Hematopoietic multipotent progenitor cell treated with erythropoietin and hydrocortisone succinate and interleukin-3 and kit ligand, for 4 days (in vitro differentiated cells): ENCODE results near the gene UCK1.
"Not testable (repeated sequence)": the region's sequence is repeated elsewhere in the genome, so short reads cannot be mapped to it uniquely, and the experiment has no call there.

Experiments used
- DNase-seq: peaks from one replicate; pipeline ENCODE4 v3.0.0-alpha.2; 2015

Gene UCK1

DNA sequence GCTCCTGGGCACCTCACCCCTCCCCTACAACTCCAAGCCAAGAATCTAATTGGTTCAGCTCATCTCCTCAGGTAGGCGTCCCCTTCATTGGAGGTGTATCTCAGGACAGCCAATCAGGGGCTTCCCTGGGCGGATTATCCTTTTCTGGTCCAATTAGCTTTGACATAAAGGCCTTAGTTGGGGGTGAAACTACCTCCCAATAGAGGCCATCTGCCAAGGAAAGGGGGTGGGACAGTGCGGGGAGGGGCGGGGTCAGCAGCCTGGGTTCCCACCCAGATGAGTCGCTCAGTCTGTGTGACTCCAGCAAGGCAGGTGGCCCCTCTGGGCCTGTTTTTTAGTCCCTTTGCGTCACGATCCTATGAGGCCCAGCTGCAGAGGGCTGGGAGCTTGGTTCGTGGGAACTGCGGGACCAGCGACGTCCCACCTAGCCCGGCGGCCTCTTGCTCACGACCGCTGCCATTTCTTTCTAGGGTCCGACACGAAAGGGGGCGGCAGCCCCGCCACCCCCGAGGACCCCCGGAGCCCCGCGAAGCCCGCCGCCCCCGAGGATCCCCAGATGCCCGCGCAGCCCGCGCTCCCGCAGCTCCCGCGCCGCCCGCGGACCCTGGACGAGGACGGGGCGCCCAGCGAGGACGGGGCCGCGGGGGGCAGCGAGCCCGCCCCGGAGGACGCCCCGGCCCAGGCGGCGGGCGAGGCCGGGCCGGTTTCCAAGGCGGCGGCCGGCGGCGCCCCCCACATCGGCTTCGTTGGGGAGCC, 23.2 kb upstream of the UCK1 start:
- DNase-seq, result peak; percentile 38

DNA sequence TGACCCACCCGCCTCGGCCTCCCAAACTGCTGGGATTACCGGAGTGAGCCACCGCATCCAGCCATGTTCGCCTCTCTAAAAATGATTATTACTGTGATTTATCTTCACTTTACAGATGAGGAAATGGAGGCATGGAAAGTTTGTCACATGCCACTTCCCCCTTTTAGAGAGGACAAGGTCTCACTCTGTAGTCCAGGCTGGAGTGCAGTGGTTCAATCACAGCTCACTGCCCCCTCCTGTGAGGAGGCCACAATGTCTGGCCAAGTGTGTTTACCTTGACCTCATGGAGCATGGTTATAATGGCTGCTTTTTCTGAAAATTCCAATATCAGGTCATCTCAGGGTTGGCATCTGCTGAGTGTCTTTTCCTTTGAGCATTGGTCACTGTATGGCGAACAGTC, 21.0 kb upstream of the UCK1 start:
- no peak for DNase-seq

DNA sequence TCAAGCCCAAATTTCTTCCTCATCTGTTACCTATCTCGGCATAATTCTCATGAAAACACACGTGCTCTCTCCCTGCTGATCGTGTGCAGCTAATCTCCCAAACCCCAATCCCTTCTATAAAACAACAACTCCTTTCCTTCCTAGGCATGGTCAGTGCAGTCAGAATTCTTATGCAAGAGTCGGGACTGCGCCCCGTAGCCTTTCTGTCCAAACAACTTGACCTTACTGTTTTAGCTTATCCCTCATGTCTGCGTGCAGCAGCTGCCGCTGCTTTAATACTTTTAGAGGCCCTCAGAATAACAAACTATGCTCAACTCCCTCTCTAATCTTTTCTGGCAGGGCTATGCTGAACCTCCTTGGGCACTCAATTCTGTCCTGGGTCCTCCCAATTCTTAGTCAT, 19.4 kb upstream of the UCK1 start:
- not testable (repeated sequence) for DNase-seq

DNA sequence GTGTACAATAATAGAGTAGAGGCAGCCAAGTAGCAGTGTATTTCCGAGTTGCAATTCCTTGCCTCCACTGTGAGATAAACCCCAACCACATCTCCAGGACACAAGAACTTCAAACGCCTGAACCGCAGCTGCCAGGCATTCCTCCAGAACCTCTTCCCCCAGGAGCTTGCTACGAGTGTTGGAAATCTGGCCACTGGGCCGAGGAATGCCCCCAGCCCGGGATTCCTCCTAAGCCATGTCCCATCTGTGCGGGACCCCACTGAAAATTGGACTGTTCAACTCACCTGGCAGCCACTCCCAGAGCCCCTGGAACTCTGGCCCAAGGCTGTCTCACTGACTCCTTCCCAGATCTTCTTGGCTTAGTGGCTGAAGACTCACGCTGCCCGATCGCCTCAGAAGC, 18.1 kb upstream of the UCK1 start:
- not testable (repeated sequence) for DNase-seq

DNA sequence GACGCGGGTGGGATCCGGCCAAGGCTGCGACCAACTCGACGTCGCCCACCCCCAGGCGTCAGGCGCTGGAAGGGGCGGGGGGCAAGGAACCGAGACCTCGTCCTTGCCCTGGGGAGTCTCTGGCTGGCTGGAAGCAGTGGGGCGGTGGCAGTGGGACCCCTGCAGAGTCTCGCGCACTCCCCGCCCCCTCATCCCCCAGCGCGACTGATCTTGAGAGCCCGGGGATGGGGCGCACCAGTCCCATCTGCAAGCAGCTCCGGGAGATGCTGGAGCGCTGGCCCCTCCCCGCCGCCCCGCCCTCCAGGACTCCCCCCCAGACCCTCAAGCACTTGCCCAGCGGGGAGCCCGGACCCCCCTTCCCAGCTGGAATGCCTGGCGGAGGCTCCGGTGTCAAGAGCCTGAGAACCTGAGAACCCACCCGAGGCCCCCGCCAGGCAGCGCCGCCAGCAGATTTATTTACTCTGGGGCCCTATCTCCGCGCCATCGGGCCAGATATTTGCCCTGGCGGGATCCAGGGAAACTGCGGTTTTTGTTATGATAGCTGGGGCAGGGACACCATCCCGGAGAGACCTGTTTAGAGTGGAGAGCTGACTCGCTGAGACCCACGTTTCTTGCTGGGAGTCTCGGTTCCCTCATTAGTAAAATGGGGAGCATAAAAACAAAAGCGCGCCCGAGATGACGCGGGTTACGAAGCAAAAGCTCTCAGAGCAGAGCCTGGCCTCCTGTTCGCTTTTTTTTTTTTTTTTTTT, 15.4 kb upstream of the UCK1 start:
- DNase-seq, result no peak

DNA sequence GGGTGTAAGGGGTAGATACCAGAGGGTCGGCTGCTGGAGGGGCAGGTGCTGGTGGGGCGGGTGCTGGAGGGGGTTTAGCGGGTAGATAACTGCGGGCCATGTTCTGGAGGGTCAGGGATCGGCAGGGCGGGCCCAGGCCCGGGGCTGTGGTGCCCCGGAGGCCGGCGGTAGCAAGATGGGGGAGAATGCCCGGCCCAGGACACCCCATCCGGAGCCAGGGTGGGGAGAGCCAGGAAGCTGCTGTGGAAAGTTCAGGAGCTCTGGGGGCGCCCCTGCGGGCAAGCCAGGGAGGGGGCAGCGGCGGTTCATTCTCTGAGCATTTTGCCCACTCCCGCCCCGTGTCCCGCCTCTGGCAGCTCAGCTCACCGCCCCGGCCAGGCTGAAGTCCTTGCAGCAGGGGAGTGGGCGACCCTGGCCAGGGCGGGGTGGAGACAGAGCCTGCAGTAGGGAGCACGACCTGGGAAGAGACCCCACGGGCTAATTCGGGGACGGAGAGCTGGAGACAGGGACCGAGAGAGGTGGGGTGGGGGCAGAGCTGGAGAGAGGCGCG, 14.8 kb upstream of the UCK1 start:
- DNase-seq, result no peak

DNA sequence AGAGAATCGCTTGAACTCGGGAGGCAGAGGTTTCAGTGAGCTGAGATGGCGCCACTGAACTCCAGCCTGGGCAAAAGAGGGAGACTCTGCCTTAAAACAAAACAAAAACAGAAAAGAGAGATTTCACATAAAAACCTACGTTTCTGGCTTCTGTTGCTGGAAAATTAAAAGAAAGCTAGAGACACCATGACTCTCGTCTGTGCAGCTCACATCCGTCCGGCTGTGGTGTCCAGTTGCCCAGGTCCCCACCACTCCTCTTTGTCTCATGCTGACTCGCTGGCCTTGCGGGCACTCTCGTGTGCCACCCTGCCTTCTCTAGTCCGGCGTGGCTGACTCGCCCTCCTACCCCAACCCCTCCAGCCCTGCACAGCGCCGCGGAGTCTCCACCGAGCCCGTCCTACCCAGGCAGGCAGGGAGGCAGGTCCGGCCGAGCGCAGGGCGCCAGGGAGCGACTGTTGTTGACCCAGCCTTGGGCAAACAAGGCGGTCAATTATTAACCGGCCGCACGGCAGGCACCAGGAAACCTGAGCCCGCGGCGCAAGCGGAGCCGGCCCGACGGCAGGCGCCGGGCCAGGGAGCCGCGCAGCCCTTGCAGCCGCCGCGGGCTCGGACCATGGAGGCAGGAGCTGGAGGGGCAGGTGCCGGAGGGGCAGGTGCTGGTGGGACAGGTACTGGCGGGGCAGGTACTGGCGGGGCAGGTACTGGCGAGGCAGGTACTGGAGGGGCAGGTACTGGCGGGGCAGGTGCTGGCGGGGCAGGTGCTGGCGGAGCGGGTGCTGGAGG, 14.1 kb upstream of the UCK1 start, which contains the start of gene PRRT1B:
TSS of gene PRRT1B (plus strand) at position 521 of the 783 bp plus-strand sequence. CDS start at position 614, 93 bp downstream.
- no peak for DNase-seq

DNA sequence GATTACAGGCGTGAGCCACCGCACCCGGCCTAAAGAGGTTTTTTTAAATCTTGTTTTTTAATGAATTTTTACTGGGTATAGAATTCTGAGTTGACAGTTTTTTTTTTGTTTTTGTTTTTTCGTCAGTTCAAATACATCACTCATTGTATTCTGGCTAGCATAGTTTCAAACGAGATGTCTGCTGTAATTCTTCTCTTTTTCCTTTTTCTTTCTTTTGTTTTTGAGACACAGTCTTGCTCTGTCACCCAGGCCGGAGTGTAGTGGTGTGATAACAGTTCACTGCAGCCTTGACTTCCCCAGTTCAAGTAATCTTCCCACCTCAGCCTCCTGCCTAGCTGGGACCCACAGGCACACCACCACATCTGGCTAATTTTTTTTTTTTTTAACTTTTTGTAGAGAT, 12.1 kb upstream of the UCK1 start:
- no peak for DNase-seq

DNA sequence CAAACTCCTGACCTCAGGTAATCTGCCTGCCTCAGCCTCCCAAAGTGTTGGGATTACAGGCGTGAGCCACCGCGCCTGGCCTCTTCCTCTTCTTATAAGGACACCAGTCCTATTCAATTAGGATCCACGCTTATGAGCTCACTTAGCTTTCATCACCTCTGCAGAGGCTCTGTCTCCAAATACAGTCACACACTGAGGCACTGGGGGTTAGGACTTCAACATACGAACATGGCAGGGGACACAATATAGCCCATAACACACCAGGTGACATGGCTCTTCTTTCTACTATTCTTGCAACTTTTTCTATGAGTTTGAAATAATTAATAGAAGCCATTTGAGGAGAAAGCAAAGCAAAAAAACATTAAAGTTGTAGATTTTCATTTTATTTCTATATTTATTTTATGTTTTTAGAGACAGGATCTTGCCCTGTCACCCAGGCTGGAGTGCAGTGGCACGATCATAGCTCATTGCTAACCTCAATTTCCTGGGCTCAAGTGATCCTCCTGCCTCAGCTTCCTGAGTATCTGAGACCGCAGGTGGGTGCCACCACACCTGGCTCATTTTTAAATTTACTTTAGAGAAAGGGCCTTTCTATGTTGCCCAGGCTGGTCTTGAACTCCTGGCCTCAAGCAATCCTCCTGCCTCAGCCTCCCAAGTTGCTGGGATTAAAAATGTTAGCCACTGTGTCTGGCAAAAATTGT, 8.3 kb upstream of the UCK1 start:
- no peak for DNase-seq

DNA sequence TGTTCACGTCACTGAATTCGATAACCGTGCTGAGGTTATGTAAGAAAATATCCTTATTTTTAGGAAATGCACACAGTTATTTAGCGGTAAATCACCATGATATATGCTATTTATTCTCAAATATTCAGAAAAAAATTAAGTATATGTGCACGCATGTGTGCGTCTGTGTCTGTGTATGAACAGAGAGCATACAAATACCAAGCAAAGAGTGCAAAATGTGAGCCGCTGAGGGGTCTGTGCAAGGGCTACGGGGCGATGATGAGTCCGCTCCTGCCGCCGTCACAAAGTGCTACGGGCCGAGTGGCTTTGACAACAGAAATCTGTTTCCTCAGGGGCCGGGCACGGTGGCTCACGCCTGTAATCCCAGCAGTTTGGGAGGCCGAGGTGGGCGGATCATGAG, 6.9 kb upstream of the UCK1 start:
- DNase-seq, result no peak

DNA sequence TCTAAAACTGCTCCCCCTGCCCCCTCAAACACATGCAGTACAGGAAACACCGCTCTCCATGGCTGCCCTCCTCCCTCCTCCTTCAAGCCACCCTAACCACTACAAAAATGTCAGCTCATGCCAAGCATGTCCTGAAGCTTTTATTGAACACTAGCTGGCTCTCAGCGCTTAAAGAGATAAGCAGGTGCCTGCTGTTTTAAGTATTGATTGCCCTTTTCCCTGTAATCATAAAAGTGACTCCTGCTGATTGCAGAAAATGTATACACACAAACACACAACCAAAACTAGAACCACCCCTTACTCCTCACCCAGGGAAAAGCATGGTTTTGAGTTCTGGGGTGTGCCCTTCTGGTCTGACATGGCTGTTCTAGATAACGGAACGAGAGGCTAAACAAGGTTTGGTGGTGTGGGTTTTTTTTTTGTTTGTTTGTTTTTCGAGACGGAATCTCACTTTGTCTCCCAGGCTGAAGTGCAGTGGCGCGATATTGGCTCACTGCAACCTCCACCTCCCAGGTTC, 3.7 kb upstream of the UCK1 start:
- DNase-seq, result peak; percentile 87

DNA sequence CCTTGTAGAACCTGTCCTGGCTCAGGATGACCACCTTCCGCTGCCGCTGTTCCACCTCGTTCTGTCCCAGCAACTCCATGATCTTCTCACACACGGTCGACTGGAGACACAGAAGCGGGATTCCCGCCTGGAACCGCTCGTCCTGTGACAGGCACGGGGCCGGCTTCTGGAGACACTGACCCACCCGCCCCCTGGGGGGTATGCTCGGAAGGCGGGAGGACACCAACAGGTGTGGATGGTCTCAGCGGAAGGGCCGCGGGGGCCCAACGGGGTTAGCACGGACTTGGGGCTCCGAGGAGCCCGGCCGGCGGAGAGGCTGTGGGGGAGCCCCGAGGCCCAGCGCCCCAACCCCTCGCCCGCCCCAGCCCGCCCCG, 530 bp downstream of the UCK1 start:
- DNase-seq, result peak; percentile 43

DNA sequence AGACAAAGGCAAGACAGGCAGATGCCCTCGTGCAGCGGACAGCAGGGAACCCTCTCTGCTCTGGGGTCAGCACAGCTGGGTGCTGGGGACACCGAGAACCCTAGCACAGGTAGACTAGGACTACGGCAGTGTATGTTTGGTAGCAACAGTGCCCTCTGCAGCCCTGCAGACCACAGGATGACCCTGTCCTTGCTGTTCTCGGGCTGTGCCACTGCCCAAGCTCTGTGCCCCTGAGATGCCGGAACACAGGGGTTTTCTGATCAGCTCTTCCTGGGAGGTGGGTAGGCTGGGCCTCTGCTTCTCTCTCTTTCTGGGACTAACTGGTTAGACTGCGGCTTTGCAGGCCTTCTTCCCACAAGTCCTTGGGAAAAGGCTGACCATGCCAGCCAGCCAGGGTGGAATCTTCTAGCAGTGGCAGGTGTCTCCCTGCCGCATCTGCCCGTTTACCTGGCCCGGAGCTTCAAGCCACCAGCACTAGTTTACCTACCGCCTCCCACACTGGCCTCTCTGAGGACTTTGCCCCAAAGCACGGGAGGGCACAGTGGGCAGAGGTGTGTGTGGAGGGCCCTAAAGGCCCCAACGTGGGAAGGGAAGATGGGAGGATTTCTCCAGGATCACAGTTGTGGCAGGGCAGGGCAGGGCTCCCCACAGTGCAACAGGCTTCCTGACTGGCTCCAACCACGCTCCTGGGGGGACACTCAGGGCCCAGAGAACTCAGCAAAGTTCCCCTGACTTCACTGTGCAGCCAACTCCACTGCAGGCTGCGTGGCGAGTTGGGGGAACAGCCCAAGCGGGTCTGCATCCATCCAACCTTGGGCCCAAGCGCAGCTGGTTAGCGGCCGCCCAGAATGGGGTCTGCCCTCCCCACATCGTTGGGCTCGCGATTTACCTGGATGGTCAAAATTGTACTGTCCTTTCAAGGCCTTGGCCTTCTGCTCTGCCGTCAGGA, 1.2 kb downstream of the UCK1 start:
- no peak for DNase-seq

DNA sequence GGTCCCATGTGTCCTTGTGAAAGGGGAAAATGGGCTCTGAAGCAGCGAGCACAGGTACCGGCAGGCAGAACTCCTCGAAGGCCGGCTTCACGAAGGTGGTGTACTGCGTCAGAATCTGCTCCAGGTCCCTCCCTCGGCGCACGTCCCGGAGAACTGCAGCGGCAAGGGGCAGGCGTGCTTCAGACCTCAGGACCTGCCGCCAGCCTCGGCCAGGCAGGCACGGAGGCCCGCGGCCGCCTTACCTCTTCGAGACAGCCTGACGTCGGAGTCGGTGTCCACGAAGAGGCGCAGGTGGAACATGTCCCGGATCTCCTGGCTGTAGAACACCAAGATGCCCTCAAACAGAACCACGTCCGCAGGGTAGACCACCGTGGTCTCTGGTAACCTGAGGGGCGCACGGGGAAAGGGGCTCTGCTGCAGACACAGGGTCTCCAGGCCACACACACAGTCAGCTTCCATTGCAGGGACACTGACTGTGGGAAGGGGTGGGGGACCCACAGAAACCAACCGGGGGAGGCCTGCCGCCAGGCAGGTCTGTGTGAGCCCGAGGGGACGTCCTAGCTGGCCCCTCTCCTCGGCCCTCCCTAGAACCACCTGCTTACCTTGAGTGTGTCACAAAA, 2.1 kb downstream of the UCK1 start:
- no peak for DNase-seq

DNA sequence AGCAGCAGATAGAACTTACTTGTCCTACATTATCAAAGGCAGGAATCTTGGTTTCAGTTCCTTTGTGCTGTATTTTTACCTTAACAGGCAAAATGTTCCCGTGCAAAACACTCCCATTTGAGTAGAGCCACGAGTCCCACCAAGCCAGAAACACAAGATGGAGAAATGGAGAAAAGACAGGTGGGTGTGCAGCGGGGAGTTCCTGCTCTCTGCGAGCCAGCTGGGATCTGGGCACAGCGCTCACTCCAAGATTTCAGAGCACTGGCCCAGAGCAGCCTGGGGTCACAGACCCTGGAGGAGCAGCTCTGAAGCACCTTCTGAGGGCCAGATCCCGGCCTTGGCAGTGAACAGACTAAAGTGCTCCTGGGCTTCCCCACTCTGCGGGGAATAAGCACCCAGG, 2.9 kb downstream of the UCK1 start:
- DNase-seq, result no peak

DNA sequence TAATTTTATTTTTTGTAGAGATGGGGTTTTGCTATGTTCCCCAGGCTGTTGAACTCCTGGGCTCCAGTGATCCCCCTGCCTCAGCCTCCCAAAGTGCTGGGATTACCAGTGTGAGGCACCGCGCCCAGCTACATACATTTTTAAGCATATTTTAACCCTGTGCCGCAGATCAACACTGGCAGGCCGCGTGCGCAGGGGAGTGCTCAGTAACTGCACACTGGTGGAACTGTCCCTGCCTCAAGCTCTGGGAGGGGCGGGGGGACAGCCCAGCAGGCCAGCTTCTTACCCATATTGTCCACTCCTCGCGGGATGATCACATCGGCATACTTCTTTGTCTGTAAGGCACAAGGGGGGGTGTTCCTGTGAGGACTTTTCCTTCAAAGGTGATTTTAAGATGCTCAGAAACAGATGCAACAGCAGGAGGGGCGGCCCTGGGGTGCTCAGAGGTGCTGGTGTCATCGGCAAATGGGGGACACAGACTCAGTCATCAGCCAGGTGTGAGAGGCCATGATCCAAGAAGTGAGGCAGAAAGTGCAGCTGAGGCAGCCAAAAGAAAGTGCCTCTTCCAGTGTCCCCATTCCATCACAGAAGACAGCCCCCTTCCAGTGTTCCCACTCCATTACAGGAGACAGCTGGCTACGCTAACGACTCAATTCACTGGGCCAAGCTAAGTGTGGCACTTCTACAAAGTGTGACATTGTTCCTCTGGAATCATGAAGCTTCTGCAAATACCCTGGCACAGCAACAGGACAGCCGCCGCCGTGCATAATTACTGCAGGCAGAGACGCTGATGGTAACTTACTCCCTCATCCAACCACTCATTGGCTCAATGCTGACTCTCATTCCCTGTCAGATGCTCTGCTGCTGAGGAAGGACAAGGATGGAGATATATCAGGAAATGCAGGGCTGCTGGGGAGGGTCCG, 5.2 kb downstream of the UCK1 start:
- DNase-seq, result no peak

DNA sequence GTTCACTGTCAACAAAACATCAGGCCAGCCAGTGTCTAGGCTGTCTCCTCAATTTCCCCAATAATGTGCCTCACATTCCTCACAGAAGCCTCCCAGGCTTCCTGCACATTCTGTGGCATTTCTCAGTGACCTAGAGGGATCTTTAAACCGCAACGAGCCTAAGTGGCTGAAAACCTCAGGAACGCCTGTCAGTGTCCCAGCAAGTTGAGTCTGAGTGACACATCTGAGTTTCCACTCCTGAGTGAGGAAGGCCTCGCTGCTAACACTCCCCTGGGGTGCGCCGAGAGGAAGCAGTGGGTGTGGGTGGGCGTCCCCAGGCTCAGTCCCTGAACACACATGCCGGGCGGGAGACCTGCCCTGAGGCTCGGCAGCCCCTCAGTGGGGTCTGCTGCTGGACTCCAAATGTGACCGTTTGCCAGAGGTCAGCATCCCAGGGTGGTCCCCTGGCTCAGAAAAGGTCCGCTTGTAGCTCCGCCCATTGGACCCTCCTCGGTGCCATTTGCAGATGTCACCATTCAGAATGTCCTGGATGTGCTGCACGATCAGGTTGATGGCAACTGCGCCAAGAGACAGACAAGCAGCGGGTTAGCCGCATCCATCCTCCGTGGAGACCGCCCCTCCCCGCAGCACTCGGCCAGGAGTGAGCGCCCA, 6.3 kb downstream of the UCK1 start:
- DNase-seq, result no peak

DNA sequence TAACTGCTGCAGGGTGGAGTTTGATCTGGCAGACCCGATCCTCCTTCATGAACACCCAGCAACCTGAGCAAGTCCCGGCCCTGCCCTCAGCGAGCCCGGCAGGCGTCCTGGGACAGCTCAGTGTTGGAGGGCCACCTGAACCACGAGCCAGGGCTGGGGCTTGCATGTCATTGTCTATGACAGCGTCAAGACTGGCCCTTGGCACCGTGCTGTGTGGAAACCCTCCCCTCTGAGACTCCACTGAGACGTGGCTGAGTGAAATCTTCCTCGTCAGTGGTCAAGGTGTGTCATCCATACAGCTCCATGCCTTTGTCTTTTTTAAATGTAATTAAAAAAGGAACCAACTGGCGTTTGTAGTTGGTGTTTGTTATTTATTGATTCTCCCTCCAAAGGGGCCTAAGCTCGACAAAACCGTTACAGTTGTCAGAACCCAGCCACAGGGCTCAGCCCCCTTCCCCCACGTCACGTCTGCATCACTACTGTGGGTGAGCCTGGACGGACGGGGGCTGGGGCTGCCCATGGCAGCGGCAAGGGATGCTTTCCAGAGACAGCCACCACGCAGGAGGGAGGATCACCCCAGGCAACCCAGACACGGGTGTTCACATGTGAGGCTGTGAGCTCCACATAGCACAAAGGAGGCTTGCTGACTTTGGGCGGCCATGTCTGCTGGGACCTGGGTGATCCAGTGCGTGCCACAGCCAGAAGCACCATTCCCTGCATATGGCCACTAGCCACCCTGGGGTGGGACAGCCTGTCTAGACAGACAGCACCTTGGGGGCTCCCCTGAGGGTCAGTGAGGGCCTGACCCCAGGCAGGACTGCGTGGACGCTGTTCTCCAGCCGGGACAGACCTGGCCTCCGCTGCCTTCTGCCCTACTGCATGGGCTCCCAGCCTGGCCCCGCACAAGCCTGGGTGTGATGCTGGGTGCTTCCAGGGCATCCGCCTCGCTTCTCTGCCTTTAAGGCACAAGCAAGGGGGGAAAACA, 7.3 kb downstream of the UCK1 start:
- no peak for DNase-seq
